ENCODE results near the gene NCCRP1.

NCCRP1 gene

GRCh38 chr19:39200803-39201115 is 4.0 kb downstream of the NCCRP1 start:
- no peaks in the 10 kb centered on the region for H3K4me1 ChIP-seq (ENCODE audit: control insufficient read depth, low read length)
- no peaks in the 10 kb centered on the region for H3K9me2 ChIP-seq (replicated peaks; ENCODE audit: control insufficient read depth, low read length)
- H3F3A ChIP-seq (ENCODE audit: control insufficient read depth, insufficient read depth), result no peaks in the 10 kb centered on the region
- peaks cover 7% of the 10 kb centered on the region for H3K27me3 ChIP-seq (ENCODE audit: control insufficient read depth, low read length)
- H3K79me2 ChIP-seq (ENCODE audit: control insufficient read depth, low read length), result no peaks in the 10 kb centered on the region
- H3K36me3 ChIP-seq (ENCODE audit: control insufficient read depth, low read length), result no peaks in the 10 kb centered on the region
- no peak overlapping the region for H3K27ac ChIP-seq (ENCODE audit: low read depth, low read length)
- no peak overlapping the region for H3K4me2 ChIP-seq (ENCODE audit: low read length)
- H3K9me3 ChIP-seq (ENCODE audit: control insufficient read depth, insufficient read depth, low read length), result no peaks in the 10 kb centered on the region
- H4K20me1 ChIP-seq (ENCODE audit: control insufficient read depth, insufficient read depth, low read depth, low read length), result no peaks in the 10 kb centered on the region
- TF ChIP-seq CTCF (IDR thresholded peaks at IDR 0.05; ENCODE audit: low read depth, low read length, poor library complexity, severe bottlenecking), result no peak
- no peak for TF ChIP-seq EZH2phosphoT487 (IDR thresholded peaks at IDR 0.05; ENCODE audit: borderline replicate concordance, low read length)
- H3K4me3 ChIP-seq (ENCODE audit: low read length), result no peak overlapping the region

- TF ChIP-seq EZH2phosphoT487 (IDR thresholded peaks at IDR 0.05; ENCODE audit: borderline replicate concordance, low read length) (no peak), CTCF (IDR thresholded peaks at IDR 0.05; ENCODE audit: low read depth, low read length, poor library complexity, severe bottlenecking) (no peak)
- H3K27ac ChIP-seq (ENCODE audit: low read depth, low read length), result no peak overlapping the region
Observed at GRCh38 chr19:39202998-39203355, 6.2 kb downstream of the NCCRP1 start.

GRCh38 chr19:39203372-39204341 is 6.9 kb downstream of the NCCRP1 start, which contains the start of gene SYCN:
TSS of gene SYCN (minus strand) at chr19:39204263. CDS start at chr19:39204254, 9 bp downstream.
- Histone ChIP-seq H3K27me3 (ENCODE audit: control insufficient read depth, low read length) (no peaks in the 10 kb centered on the region), H3K36me3 (ENCODE audit: control insufficient read depth, low read length) (no peaks in the 10 kb centered on the region), H3F3A (ENCODE audit: control insufficient read depth, insufficient read depth) (no peaks in the 10 kb centered on the region), H3K9me3 (ENCODE audit: control insufficient read depth, insufficient read depth, low read length) (no peaks in the 10 kb centered on the region), H3K9me2 (replicated peaks; ENCODE audit: control insufficient read depth, low read length) (no peaks in the 10 kb centered on the region), H3K27ac (ENCODE audit: low read depth, low read length) (no peak within 1 kb of the TSS), H3K4me2 (ENCODE audit: low read length) (no peak within 1 kb of the TSS), H3K79me2 (ENCODE audit: control insufficient read depth, low read length) (no peaks in the 10 kb centered on the region), H3K4me3 (ENCODE audit: low read length) (no peak within 1 kb of the TSS), H4K20me1 (ENCODE audit: control insufficient read depth, insufficient read depth, low read depth, low read length) (no peaks in the 10 kb centered on the region), H3K4me1 (ENCODE audit: control insufficient read depth, low read length) (no peaks in the 10 kb centered on the region)
- TF ChIP-seq CTCF (IDR thresholded peaks at IDR 0.05; ENCODE audit: low read depth, low read length, poor library complexity, severe bottlenecking) (no peak), EZH2phosphoT487 (IDR thresholded peaks at IDR 0.05; ENCODE audit: borderline replicate concordance, low read length) (no peak)

More at GRCh38 chr19:39202998-39203355, 6.2 kb downstream of the NCCRP1 start:
- no peaks in the 10 kb centered on the region for H3K9me3 ChIP-seq (ENCODE audit: control insufficient read depth, insufficient read depth, low read length)
- no peak overlapping the region for H3K4me2 ChIP-seq (ENCODE audit: low read length)
- no peaks in the 10 kb centered on the region for H3K36me3 ChIP-seq (ENCODE audit: control insufficient read depth, low read length)
- H3K4me1 ChIP-seq (ENCODE audit: control insufficient read depth, low read length), result no peaks in the 10 kb centered on the region
- no peaks in the 10 kb centered on the region for H3K79me2 ChIP-seq (ENCODE audit: control insufficient read depth, low read length)
- H3K27me3 ChIP-seq (ENCODE audit: control insufficient read depth, low read length), result peaks cover under 1% of the 10 kb centered on the region; the same call in 1 of the 2 replicates
- no peaks in the 10 kb centered on the region for H3K9me2 ChIP-seq (replicated peaks; ENCODE audit: control insufficient read depth, low read length)
- H4K20me1 ChIP-seq (ENCODE audit: control insufficient read depth, insufficient read depth, low read depth, low read length), result no peaks in the 10 kb centered on the region
- no peaks in the 10 kb centered on the region for H3F3A ChIP-seq (ENCODE audit: control insufficient read depth, insufficient read depth)
- no peak overlapping the region for H3K4me3 ChIP-seq (ENCODE audit: low read length)
